H1 (cell line): ENCODE measurements around the gene ELOVL4. TPM values are rescaled to one million over a fixed set of nuclear protein-coding genes. Genes with fewer than 3 reads are reported as not detected.

ENCODE experiments used
- CTCF ChIA-PET: fragments of 300-600 bp; sonication (Branson Sonifier 250); formaldehyde crosslinking; loops from one replicate; lab custom pipeline; 2021; ENCODE audit not compliant: partially characterized antibody; lab: Charles Lee
- POLR2A ChIA-PET: fragments of 300-600 bp; sonication (Branson Sonifier 250); formaldehyde crosslinking; loops from one replicate; lab custom pipeline; 2021; ENCODE audit warnings: inconsistent platforms; ENCODE audit not compliant: partially characterized antibody; lab: Charles Lee
- DNase-seq, 2 experiments: peaks; one replicate each; pipeline versions ENCODE4 v3.0.0 to v3.0.0-alpha.2; 2010 to 2022; ENCODE audit warnings: low spot score in 2 of 2, low read depth in 1 of 2, mixed read lengths in 1 of 2
- FAIRE-seq: peaks from 2 replicates; lab custom pipeline; 2011; peaks lifted over from hg19 to GRCh38; lab: Jason Lieb, UNC
- H2AFZ ChIP-seq: 2 replicates; pipeline ENCODE4 v1.8.1; 2012; ENCODE audit warnings: low read length, inconsistent platforms
- H2AK5ac ChIP-seq: 2 replicates; pipeline ENCODE4 v1.6.1; 2013; ENCODE audit warnings: low read depth, low read length
- H2BK120ac ChIP-seq: replicated peaks from 2 replicates; pipeline ENCODE3; 2013; ENCODE audit warnings: low read depth, low read length, inconsistent platforms
- H2BK12ac ChIP-seq: 2 replicates; pipeline ENCODE4 v1.6.1; 2013; ENCODE audit warnings: low read depth, low read length
- H2BK15ac ChIP-seq: 2 replicates; pipeline ENCODE4 v1.6.1; 2013; ENCODE audit warnings: low read length
- H2BK20ac ChIP-seq: 2 replicates; pipeline ENCODE4 v1.6.1; 2013; ENCODE audit warnings: low read length
- H2BK5ac ChIP-seq: 2 replicates; pipeline ENCODE4 v1.6.1; 2013; ENCODE audit warnings: low read depth, low read length
- H3K14ac ChIP-seq: 2 replicates; pipeline ENCODE4 v1.6.1; 2013; ENCODE audit warnings: inconsistent platforms; ENCODE audit not compliant: insufficient read length
- H3K18ac ChIP-seq: 2 replicates; pipeline ENCODE4 v1.6.1; 2013; ENCODE audit warnings: low read length; ENCODE audit errors: extremely low read depth
- H3K23ac ChIP-seq: 2 replicates; pipeline ENCODE4 v1.6.1; 2013; ENCODE audit warnings: inconsistent platforms; ENCODE audit not compliant: insufficient read length
- H3K23me2 ChIP-seq: 2 replicates; pipeline ENCODE4 v1.6.1; 2013; ENCODE audit warnings: low read depth, low read length
- H3K27ac ChIP-seq: 2 replicates; pipeline ENCODE4 v1.6.1; 2011; ENCODE audit warnings: low read depth, low read length, inconsistent platforms
- H3K27me3 ChIP-seq, 4 experiments: replicated peaks in 1 of 4; 1 replicate in 1 of 4; 2 replicates in 3 of 4; pipeline versions ENCODE4 v1.6.1 to v1.8.1; 2011 to 2013; ENCODE audit warnings: low read length in 3 of 4, mild to moderate bottlenecking in 3 of 4, inconsistent platforms in 2 of 4, mixed read lengths in 2 of 4, moderate library complexity in 1 of 4; ENCODE audit not compliant: control insufficient read depth in 3 of 4, insufficient read depth in 3 of 4; ENCODE audit errors: extremely low read depth in 1 of 4
- H3K36me3 ChIP-seq, 4 experiments: 2 replicates each; pipeline versions ENCODE4 v1.6.1 to v1.8.1; 2011 to 2013; ENCODE audit warnings: mild to moderate bottlenecking in 4 of 4, low read length in 3 of 4, moderate library complexity in 2 of 4, control low read depth in 1 of 4, inconsistent platforms in 1 of 4; ENCODE audit not compliant: insufficient read depth in 4 of 4, control insufficient read depth in 2 of 4
- H3K4ac ChIP-seq: replicated peaks from 2 replicates; pipeline ENCODE3; 2013; ENCODE audit warnings: low read length, low read depth, mixed read lengths, inconsistent platforms; ENCODE audit not compliant: insufficient read length
- H3K4me1 ChIP-seq, 4 experiments: replicated peaks in 1 of 4; 1 replicate in 1 of 4; 2 replicates in 3 of 4; pipeline versions ENCODE4 v1.6.1 to v1.8.1; 2011 to 2013; ENCODE audit warnings: low read length in 3 of 4, inconsistent platforms in 2 of 4, mixed read lengths in 1 of 4; ENCODE audit not compliant: insufficient read depth in 4 of 4, control insufficient read depth in 3 of 4
- H3K4me2 ChIP-seq, 2 experiments: 2 replicates each; pipeline versions ENCODE4 v1.6.1 to v1.8.1; 2011 to 2013; ENCODE audit warnings: low read depth in 2 of 2, low read length in 2 of 2, control low read depth in 1 of 2, inconsistent platforms in 1 of 2, mild to moderate bottlenecking in 1 of 2; ENCODE audit not compliant: insufficient read depth in 1 of 2
- H3K4me3 ChIP-seq, 4 experiments: fragments of 200-600, 300-600 bp in 1 of 4; sonication (generic), shearing (Covaris generic), sonication (Bioruptor Twin) in 1 of 4; 2 replicates each; pipeline versions ENCODE4 v1.5.1 to v1.8.1; 2011 to 2016; ENCODE audit warnings: low read length in 4 of 4, low read depth in 3 of 4, control low read depth in 2 of 4, inconsistent platforms in 2 of 4, mild to moderate bottlenecking in 2 of 4, mixed read lengths in 1 of 4, moderate library complexity in 1 of 4; ENCODE audit not compliant: insufficient read depth in 2 of 4; ENCODE audit errors: extremely low read depth in 1 of 4
- H3K56ac ChIP-seq: replicated peaks from 2 replicates; pipeline ENCODE3; 2013; ENCODE audit warnings: low read depth, mild to moderate bottlenecking, mixed read lengths, low read length, inconsistent platforms; ENCODE audit not compliant: insufficient read length
- H3K79me1 ChIP-seq: 2 replicates; pipeline ENCODE4 v1.6.1; 2013; ENCODE audit warnings: low read depth, low read length, control low read depth
- H3K79me2 ChIP-seq, 2 experiments: 2 replicates each; pipeline versions ENCODE4 v1.6.1 to v1.8.1; 2012 to 2013; ENCODE audit warnings: low read length in 2 of 2, mild to moderate bottlenecking in 2 of 2, inconsistent platforms in 1 of 2; ENCODE audit not compliant: insufficient read depth in 2 of 2, control insufficient read depth in 1 of 2
- H3K9ac ChIP-seq, 4 experiments: replicated peaks in 1 of 4; 1 replicate in 1 of 4; 2 replicates in 3 of 4; pipeline versions ENCODE4 v1.6.1 to v1.8.1; 2011 to 2013; ENCODE audit warnings: low read depth in 3 of 4, low read length in 3 of 4, control low read depth in 2 of 4, mild to moderate bottlenecking in 2 of 4, moderate library complexity in 2 of 4, inconsistent platforms in 1 of 4; ENCODE audit errors: extremely low read depth in 1 of 4
- H3K9me3 ChIP-seq, 2 experiments: 2 replicates each; pipeline versions ENCODE4 v1.6.1 to v1.8.1; 2012 to 2013; ENCODE audit warnings: mild to moderate bottlenecking in 2 of 2, moderate library complexity in 2 of 2, control low read depth in 1 of 2, inconsistent platforms in 1 of 2, low read depth in 1 of 2, low read length in 1 of 2, mixed read lengths in 1 of 2; ENCODE audit not compliant: insufficient read depth in 2 of 2
- H4K20me1 ChIP-seq, 2 experiments: replicated peaks in 1 of 2; 2 replicates each; pipeline versions ENCODE3 to v1.8.1; 2011 to 2013; ENCODE audit warnings: inconsistent platforms in 2 of 2, low read length in 2 of 2, mild to moderate bottlenecking in 1 of 2; ENCODE audit not compliant: insufficient read depth in 2 of 2, control insufficient read depth in 1 of 2
- H4K5ac ChIP-seq: 2 replicates; pipeline ENCODE4 v1.6.1; 2013; ENCODE audit warnings: low read length, low read depth, mixed read lengths, inconsistent platforms; ENCODE audit not compliant: insufficient read length
- H4K8ac ChIP-seq: 2 replicates; pipeline ENCODE4 v1.8.0; 2013; ENCODE audit warnings: mild to moderate bottlenecking, moderate library complexity, low read length, inconsistent platforms; ENCODE audit not compliant: insufficient read depth; ENCODE audit errors: extremely low read depth
- H4K91ac ChIP-seq: replicated peaks from 2 replicates; pipeline ENCODE3; 2013; ENCODE audit warnings: low read length, mixed read lengths, inconsistent platforms; ENCODE audit not compliant: insufficient read length
- CTBP2 ChIP-seq: IDR thresholded peaks from 2 replicates; pipeline ENCODE4 v1.7.0; 2011; ENCODE audit warnings: borderline replicate concordance, mild to moderate bottlenecking, moderate library complexity, mixed read lengths, low read length; ENCODE audit not compliant: insufficient read depth, insufficient read length
- KDM4A ChIP-seq: IDR thresholded peaks from one replicate; pipeline ENCODE4 v1.7.1; 2012; ENCODE audit warnings: low read depth, mild to moderate bottlenecking, moderate library complexity, low read length, inconsistent platforms; ENCODE audit not compliant: severe bottlenecking
- NANOG ChIP-seq: IDR thresholded peaks from 2 replicates; pipeline ENCODE4 v1.6.1; 2011; ENCODE audit warnings: low read length, low read depth, mild to moderate bottlenecking, inconsistent platforms; ENCODE audit not compliant: insufficient read depth, poor library complexity, severe bottlenecking
- RFX5 ChIP-seq: IDR thresholded peaks from 2 replicates; pipeline ENCODE4 v1.6.1; 2011; ENCODE audit warnings: low read depth, low read length, improper control_type of control experiment, borderline replicate concordance
- SP1 ChIP-seq: IDR thresholded peaks from 2 replicates; pipeline ENCODE4 v1.6.1; 2011; ENCODE audit warnings: low read depth, low read length
- polyA plus RNA-seq, 7 experiments: library from polyadenylated mRNA; depleted of rRNA in 3 of 7; stranded (reverse) in 5 of 7; unstranded in 2 of 7; fragments of >200 nt in 5 of 7; fragments of 200-250 nt in 2 of 7; gene quantifications; 1 replicate in 5 of 7; 2 replicates in 1 of 7; 4 replicates in 1 of 7; pipeline versions ENCODE4 v1.2.1 to v1.2.3, GENCODE V29; 2011 to 2013; ENCODE audit warnings: missing spikeins in 2 of 7, mixed read lengths in 2 of 7
- total RNA-seq: library from RNA; stranded (reverse); fragmentation: NEBNext Ultra II Directional; extraction: Animal tissue kit (Norgen Biotek cat#: 25700); gene quantifications from 2 replicates; pipeline ENCODE4 v1.2.1, GENCODE V29; 2021

The ELOVL4 gene
- total and polyA plus RNA-seq, 2 of the 8 experiments (the other 6 are each of a cell fraction or from before 2014, with no cell fraction given), result 2.0 to 15.0 TPM

- H3K4ac ChIP-seq, result no peak overlapping the region
Measured at GRCh38 chr6:79954849-79955248, 7.5 kb upstream of the ELOVL4 start.

More at GRCh38 chr6:79954849-79955248, 7.5 kb upstream of the ELOVL4 start:
- Histone ChIP-seq H4K91ac (no peak overlapping the region), H4K5ac (no peak overlapping the region), H4K8ac (no peak overlapping the region), H3K79me1 (no peaks in the 10 kb centered on the region), H2AFZ (no peak overlapping the region), H3K79me2 (no peaks in the 10 kb centered on the region), H3K23ac (no peak overlapping the region), H3K27me3 (no peaks in the 10 kb centered on the region; a peak in 1 of 7 replicates), H3K27ac (no peak overlapping the region), H3K9me3 (no peaks in the 10 kb centered on the region), H3K4me1 (no peaks in the 10 kb centered on the region), H2BK5ac (no peak overlapping the region), H2BK15ac (no peak overlapping the region), H2BK12ac (no peak overlapping the region), H2AK5ac (no peak overlapping the region), H2BK20ac (no peak overlapping the region), H2BK120ac (no peak overlapping the region), H3K18ac (no peak overlapping the region), H3K36me3 (no peaks in the 10 kb centered on the region), H4K20me1 (no peaks in the 10 kb centered on the region), H3K56ac (no peak overlapping the region), H3K9ac (no peak overlapping the region), H3K14ac (no peak overlapping the region), H3K23me2 (no peaks in the 10 kb centered on the region)
- POLR2A ChIA-PET, result interaction anchor here (1.2 kb wide), 1 partner anchor 151 kb away, joined by 3 read pairs; the partner anchor contains the start of gene BCKDHB
- DNase-seq, result no peak
- FAIRE-seq, result no peak
- TF ChIP-seq SP1 (no peak), RFX5 (no peak), NANOG (no peak), CTBP2 (no peak), KDM4A (no peak)
- TF ChIP-seq, all 59 proteins: peak for 0
- Histone ChIP-seq H3K4me3 (no peak overlapping the region), H3K4me2 (no peak overlapping the region)
- CTCF ChIA-PET, result interaction anchor here (1.0 to 1.3 kb wide), 2 partner anchors 9 to 30 kb away, joined by 3 to 5 read pairs; no protein-coding TSS in a partner anchor
